Measurements from ENCODE around the gene DNAJC12.
"Not testable (repeated sequence)": the region's sequence is repeated elsewhere in the genome, so short reads cannot be mapped to it uniquely, and the experiment has no call there.

The DNAJC12 gene

DNA sequence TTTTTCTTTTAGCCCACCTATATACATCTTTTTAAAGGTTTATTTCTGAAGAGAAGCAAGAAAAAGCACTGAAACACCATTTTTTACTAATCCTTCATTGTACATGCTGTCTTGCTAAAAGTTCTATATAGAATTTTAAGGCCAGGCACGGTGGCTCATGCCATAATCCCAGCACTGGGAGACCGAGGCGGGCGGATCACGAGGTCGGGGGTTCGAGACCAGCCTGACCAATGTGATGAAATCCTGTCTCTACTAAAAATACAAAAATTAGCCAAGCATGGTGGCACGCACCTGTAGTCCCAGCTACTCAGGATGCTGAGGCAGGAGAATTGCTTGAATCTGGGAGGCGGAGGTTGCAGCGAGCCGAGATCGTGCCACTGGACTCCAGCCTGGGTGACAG, 1.5 kb upstream of the DNAJC12 start:
- not testable (repeated sequence) for DNase-seq

DNA sequence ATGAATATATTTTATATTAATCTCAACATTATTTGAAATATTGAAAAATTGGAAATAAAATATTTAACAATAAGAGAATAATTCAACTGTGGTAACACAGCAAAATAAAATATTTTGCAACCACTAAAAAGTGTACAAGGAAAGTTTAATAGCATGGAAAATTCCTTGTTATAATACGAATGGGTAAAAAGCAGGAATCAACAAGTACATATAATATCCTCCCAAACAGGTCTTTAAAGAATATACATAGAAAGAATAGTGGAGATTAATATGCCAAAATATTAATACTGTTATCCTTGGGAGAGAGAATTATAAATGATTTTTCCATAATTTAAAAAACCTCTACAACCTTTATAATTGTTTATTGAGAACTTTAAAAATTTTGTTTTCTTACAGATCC, 1.0 kb downstream of the DNAJC12 start:
- no peak for DNase-seq

GRCh38 chr10:67836488-67836887, 1.5 kb downstream of the DNAJC12 start:
- DNase-seq = no peak

DNA sequence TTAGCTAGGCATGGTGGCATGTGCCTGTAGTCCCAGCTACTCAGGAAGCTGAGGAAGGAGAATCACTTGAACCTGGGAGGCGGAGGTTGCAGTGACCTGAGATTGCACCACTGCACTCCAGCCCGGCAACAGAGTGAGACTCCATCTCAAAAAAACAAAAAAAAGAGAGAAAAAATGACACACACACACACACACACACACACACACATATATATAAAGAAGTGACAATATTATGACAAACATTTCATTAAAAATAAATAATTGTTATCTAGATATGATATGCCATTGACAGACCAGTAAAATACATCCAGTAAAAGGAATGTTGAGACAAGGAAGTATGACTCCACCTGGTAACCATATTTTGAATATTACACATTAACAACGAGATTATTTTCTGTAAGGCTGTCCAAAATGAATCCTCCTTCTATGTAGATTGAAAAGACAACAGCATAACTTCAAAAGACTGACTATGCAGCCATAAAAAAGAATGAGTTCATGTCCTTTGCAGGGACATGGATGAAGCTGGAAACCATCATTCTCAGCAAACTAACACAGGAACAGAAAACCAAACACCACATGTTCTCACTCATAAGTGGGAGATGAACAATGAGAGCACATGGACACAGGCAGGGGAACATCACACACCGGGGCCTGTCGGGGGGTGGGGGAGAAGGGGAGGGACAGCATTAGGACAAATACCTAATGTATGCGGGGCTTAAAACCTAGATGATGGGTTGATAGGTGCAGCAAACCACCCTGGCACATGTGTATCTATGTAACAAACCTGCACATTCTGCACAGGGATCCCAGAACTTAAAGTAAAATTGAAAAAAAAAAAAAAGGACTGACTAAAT, 2.2 kb downstream of the DNAJC12 start:
- DNase-seq = not testable (repeated sequence)

DNA sequence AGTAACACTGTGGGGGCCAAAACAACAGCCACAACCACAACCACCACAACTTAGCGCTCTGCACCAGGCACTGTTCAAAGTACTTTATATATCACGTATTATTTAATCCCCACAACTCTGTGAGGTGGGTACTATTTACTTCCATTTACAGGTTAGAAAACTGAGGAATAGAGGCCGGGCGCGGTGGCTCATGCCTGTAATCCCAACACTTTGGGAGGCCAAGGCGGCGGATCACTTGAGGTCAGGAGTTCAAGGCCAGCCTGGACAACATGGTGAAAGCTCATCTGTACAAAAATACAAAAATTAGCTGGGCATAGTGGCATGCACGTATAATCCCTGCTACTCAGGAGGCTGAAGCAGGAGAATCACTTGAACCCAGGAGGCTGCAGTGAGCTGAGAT, 3.6 kb downstream of the DNAJC12 start:
- no peak for DNase-seq

GRCh38 chr10:67827811-67828210, 10.2 kb downstream of the DNAJC12 start:
- DNase-seq = no peak

DNA sequence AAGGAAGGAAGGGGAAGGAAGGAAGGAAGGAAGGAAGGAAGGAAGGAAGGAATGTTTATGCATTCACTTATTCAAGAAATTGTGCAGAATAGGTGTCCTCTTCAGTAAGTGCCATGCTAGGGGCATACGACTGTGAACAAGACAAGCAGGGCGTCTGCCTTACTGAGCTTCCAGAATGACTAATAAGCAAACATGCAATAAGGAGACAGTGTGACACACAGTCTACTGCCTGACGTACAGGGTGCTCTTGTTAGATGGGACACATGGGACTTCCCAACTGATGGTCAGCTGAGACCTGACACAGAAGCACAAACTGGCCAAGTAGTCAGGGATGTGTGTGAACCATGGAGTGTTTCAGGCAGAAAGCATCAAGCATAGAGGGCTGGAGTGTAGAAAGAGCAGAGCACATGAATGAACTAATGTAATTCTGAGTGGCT, 18.2 kb downstream of the DNAJC12 start:
- DNase-seq = peak; percentile 51

DNA sequence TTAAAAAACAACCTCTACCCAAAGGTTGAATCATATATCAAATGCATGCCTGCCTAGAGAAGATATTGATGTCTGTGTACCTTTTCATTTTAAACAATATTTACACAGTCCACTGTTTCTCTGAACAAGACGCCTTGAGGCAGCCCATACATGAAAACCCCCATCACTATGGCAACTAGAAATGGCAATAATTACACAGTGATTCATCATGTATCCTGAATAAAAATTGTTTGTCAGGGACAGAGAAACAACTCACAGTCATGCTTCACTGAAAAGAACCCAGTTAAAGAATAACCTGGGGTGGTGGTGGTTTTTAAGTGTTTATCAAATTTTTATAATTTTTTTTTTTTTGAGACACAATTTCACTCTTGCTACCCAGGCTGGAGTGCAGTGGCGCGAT, 19.7 kb downstream of the DNAJC12 start:
- DNase-seq = peak; percentile 50

DNA sequence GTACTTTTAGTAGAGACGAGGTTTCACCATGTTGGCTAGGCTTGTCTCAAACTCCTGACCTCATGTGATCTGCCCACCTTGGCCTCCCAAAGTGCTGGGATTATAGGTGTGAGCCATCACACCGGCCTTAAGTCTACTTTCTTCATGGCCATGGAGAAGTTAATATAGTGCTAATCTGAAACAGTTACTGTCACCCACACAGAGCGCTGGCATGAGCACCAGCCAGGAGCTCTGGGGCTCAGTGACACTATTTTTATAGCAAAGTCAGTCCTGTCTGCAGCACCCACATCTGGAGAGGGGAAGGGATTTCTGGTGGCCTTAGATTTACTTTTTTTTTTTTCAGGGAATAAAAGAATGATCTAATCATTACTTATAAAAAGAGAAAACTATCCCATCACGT, 21.3 kb downstream of the DNAJC12 start:
- no peak for DNase-seq

DNA sequence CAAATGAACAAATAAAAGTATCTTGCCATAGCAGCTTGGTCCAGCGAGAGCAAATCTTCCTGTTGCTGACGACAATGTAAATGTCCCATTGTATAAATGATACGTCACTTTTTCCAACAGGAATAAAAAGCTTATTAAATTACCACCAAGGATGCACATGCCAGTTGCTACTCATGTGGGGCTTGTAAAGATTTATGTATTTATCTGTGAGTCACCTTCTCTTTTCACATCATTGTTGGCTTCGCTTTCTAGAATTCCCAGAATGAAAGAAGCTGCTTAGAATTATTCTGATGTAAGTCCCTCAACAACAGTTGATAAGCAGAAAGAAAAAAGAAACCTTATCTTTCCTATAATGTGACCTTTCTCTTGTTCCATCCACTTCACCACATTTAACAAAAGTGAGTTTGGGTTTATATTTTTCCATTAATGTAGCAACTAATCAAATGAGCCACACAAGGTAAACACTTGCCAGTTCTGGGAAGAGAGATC, 22.4 kb downstream of the DNAJC12 start:
- DNase-seq = peak; percentile 63

DNA sequence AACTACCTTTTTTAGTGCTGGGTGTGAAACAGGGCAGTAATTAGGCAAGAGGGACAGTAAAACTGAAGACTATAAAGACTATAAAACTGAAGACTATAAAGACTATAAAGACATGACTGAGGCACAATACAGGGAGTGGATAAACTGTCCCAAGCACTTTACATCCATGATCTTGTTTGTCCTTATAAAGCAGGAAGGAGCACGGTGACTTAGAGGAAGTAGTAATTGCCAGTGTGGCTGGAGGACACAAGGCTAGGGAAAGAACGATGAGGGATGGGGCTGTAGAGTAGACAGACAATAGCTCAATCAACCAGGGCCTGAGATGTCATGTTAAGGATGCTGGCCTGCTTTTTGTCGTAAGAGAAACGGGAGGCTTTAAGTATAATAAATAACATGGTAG, 26.0 kb downstream of the DNAJC12 start:
- no peak for DNase-seq

DNA sequence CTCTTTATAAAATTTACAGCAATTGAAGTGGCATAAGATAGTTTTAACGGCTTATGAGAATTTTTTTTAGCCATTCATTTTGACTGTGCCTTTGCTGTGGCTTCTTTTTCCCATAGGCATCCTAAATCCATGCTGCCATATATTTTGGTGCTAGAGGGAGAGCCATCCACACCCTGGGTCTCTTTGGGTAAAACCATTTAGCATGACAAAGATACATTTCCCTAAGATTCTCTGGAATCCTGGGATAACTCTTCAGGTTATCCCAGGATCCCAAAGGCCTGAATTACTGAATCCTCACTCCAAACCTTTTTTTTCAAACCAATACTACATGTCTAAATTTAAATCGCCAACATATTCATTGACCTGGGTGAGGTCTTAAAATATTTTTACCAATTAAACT, 28.9 kb downstream of the DNAJC12 start:
- no peak for DNase-seq

DNA sequence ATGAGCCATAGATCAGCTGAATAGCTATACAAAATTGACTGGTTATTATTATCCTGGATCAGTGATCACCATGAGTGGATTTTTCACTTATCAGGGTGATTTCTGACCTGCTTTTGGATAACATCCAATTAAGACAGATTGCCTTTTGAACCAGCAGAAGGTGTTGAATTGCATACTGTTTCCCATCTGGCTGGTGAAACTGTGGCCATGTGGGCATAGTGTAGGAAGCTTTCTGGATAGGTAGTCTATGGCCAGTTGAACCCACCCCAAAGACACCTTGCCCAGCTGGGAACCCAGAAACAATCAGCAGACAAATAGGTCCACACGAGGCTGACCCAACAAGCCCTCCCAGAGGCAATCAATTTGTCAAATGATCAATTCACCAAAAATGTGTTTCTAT, 29.3 kb downstream of the DNAJC12 start:
- no peak for DNase-seq

DNA sequence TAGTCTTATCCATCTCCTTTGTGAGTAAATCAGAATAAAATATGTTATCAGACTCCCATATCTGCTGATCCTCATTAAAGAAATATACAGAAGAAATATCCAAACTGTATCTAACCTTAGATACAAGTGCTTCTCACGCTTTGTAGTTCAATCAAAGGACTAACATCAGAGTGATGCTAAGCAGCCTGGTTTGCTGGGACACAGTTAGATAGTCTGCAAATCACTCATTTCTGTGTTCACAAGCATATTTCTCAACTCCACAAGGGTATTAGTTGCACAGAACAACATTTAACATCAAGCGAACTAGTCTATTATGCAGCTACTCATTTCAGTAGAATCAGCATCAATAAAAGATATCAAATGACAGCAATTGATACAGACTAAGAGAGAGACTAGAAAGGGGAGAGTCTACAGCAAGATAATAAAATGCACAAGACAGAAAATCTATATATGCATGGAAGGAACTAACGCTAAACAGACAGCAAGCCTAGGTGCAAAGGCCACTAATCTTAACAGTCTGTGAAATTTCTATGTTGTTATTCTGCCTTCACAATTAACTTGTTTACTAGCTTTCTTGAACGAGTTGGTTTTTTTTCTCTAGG, 30.0 kb downstream of the DNAJC12 start:
- no peak for DNase-seq

GRCh38 chr10:67804395-67804678, 33.7 kb downstream of the DNAJC12 start:
- no peak for DNase-seq

GRCh38 chr10:67803588-67804394, 34.2 kb downstream of the DNAJC12 start:
- peak; percentile 62 for DNase-seq

DNA sequence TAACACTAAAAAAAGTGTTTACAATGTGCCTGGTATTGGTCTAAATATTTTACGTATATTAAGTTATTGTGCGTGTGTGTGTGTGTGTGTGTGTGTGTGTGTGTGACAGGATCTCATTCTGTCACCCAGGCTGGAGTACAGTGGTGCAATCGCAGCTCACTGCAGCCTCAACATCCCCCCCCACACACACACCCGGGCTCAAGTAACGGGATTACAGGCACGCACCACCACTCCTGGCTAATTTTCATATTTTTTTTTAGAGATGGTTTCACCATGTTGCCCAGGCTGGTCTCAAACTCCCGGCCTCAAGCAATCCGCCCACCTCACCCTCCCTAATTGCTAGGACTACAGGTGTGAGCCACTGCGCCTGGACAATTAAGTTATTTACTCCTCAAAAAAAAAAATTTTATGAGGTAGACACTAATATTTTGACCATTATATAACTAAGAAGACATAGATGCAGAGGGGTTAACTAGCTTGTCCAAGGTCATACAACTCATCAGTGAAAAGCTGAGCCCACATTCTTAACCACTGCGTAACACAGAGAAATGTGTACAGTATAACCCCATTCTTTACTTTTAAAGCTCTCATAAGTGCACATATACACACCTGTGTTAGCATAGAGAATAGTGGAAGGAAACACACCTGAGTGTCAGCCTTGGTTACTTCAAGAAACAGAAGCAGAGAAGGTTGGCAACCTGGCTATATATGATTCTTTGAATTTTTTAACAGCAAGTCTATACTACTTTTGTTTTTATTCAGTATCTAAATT, 35.0 kb downstream of the DNAJC12 start:
- no peak for DNase-seq

DNA sequence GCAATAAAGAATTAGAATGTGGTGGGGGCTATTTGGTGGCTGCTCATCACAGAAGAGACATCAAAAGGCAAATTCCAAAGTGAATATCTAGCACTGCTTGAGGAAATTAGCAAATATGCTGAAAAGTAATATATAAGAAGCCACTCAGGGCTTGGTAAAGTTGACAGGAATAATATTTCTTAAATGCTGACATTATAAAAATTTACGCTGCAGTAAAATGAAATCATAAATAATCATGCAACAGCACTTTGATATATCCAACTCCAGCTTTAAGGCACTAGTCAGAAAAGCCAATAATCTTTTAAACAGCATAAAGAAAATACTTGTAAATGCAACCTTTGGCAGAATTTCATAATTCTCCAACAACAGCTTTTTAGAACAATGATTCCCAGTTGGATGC, 36.9 kb downstream of the DNAJC12 start:
- DNase-seq = no peak

- DNase-seq = no peak
Observed at GRCh38 chr10:67794909-67795460, 43.0 kb downstream of the DNAJC12 start.

- no peak for DNase-seq
Observed at GRCh38 chr10:67794256-67794655, 43.7 kb downstream of the DNAJC12 start.

- no peak for DNase-seq
Observed at GRCh38 chr10:67793313-67793712, 44.7 kb downstream of the DNAJC12 start.

DNA sequence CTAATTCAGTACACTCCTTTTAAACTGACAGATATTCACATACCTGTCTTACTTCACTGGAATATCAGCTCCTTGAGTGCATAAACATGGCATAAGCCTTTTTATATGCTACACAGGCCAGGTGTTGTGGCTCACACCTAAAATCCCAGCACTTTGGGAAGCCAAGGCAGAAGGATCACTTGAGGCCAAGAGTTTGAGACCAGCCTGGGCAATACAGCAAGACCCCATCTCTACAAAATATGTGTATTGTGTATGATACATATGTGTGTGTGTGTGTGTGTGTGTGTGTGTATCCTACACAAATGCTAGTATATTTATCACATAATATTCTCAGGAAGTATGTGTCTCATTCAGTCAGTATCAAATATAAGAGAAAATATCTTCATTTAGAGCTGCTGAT, 45.3 kb downstream of the DNAJC12 start:
- DNase-seq = no peak
